Measurements from ENCODE around the gene P2RY6. TPM values are rescaled to one million over a fixed set of nuclear protein-coding genes. Genes with fewer than 3 reads are reported as not detected.

P2RY6 gene
- polyA plus RNA-seq, 1 donor (not counting 4 experiments of a cell fraction or from before 2014, with no cell fraction given) = 0.04 TPM

- Histone ChIP-seq H4K20me1 (ENCODE audit: control insufficient read depth, extremely low read depth, insufficient read depth, low read length) (peaks cover 2% of the 10 kb centered on the region), H3K79me2 (ENCODE audit: control insufficient read depth, insufficient read depth, low read length) (no peaks in the 10 kb centered on the region), H3K9me3 (ENCODE audit: control insufficient read depth, low read depth, low read length) (no peaks in the 10 kb centered on the region), H3K9me1 (ENCODE audit: control insufficient read depth, extremely low read depth, insufficient read depth, low read length) (no peaks in the 10 kb centered on the region), H2AFZ (ENCODE audit: control insufficient read depth, low read length) (no peak overlapping the region), H3K4me2 (ENCODE audit: control insufficient read depth, extremely low read depth, insufficient read depth, low read depth, low read length) (no peak overlapping the region), H3K27ac (ENCODE audit: control insufficient read depth, insufficient read depth, low read length) (no peak overlapping the region), H3K4me1 (ENCODE audit: control insufficient read depth, extremely low read depth, insufficient read depth, low read length) (peaks cover 6% of the 10 kb centered on the region), H3K27me3 (ENCODE audit: control insufficient read depth, extremely low read depth, insufficient read depth, low read length) (no peaks in the 10 kb centered on the region), H3K36me3 (ENCODE audit: control insufficient read depth in 2 of 2, extremely low read depth in 1 of 2, insufficient read depth in 2 of 2, low read length in 2 of 2) (no peaks in the 10 kb centered on the region), H3K9ac (ENCODE audit: control insufficient read depth, extremely low read depth, insufficient read depth, low read length) (no peak overlapping the region), H3K4me3 (ENCODE audit: control insufficient read depth in 2 of 3, extremely low read depth in 1 of 3, insufficient read depth in 2 of 3, low read depth in 1 of 3, low read length in 3 of 3) (no peak overlapping the region)
- FAIRE-seq = no peak
- dilution Hi-C loops (cut with MboI; ENCODE audit: extremely low pct_ligation_motif_present, low sequenced_read_pairs) = no loop called here
- DNase-seq (ENCODE audit: low read depth, low spot score) = no peak
- no peak for TF ChIP-seq EZH2 (IDR thresholded peaks at IDR 0.05; ENCODE audit: low read length)
- TF ChIP-seq, protein P1, sequence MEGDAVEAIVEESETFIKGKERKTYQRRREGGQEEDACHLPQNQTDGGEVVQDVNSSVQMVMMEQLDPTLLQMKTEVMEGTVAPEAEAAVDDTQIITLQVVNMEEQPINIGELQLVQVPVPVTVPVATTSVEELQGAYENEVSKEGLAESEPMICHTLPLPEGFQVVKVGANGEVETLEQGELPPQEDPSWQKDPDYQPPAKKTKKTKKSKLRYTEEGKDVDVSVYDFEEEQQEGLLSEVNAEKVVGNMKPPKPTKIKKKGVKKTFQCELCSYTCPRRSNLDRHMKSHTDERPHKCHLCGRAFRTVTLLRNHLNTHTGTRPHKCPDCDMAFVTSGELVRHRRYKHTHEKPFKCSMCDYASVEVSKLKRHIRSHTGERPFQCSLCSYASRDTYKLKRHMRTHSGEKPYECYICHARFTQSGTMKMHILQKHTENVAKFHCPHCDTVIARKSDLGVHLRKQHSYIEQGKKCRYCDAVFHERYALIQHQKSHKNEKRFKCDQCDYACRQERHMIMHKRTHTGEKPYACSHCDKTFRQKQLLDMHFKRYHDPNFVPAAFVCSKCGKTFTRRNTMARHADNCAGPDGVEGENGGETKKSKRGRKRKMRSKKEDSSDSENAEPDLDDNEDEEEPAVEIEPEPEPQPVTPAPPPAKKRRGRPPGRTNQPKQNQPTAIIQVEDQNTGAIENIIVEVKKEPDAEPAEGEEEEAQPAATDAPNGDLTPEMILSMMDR (optimal IDR thresholded peaks at IDR 0.05 in 1 of 3, IDR thresholded peaks at IDR 0.05 in 1 of 3, conservative IDR thresholded peaks at IDR 0.05 in 1 of 3; ENCODE audit: extremely low read depth in 1 of 3, insufficient read depth in 2 of 3, low read length in 3 of 3) = no peak
Measured at GRCh38 chr11:73323464-73323863, 51.3 kb downstream of the P2RY6 start.

DNA sequence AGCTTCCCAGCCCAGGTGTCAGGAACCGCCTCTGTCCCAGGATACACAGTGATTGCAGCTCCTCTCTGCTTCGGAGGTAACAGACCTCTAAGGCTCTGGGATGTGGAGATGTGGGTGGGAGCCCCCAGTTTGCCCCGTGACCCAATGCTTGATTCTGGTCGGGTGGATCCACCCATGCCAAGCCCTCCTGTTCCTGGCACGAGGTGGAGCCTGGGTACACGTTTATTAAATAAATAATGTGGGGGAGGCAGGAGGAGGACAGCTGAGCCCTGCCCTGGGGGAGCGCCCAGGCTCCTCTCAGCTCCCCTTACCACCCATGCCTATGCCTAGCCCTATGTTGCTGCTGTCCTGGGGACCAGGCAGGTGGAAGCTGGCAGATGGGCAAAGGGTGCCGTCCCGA, 52.0 kb downstream of the P2RY6 start:
- H3K27me3 ChIP-seq (ENCODE audit: control insufficient read depth, extremely low read depth, insufficient read depth, low read length) = no peaks in the 10 kb centered on the region
- peaks cover 2% of the 10 kb centered on the region for H4K20me1 ChIP-seq (ENCODE audit: control insufficient read depth, extremely low read depth, insufficient read depth, low read length)
- dilution Hi-C loops (cut with MboI; ENCODE audit: extremely low pct_ligation_motif_present, low sequenced_read_pairs) = no loop called here
- no peaks in the 10 kb centered on the region for H3K79me2 ChIP-seq (ENCODE audit: control insufficient read depth, insufficient read depth, low read length)
- no peak for TF ChIP-seq EZH2 (IDR thresholded peaks at IDR 0.05; ENCODE audit: low read length)
- TF ChIP-seq, protein P1 (optimal IDR thresholded peaks at IDR 0.05 in 1 of 3, IDR thresholded peaks at IDR 0.05 in 1 of 3, conservative IDR thresholded peaks at IDR 0.05 in 1 of 3; ENCODE audit: extremely low read depth in 1 of 3, insufficient read depth in 2 of 3, low read length in 3 of 3) = no peak
- no peak overlapping the region for H3K4me3 ChIP-seq (ENCODE audit: control insufficient read depth in 2 of 3, extremely low read depth in 1 of 3, insufficient read depth in 2 of 3, low read depth in 1 of 3, low read length in 3 of 3)
- FAIRE-seq (no peak), DNase-seq (ENCODE audit: low read depth, low spot score) (no peak)
- H3K9ac ChIP-seq (ENCODE audit: control insufficient read depth, extremely low read depth, insufficient read depth, low read length) = no peak overlapping the region
- no peak overlapping the region for H2AFZ ChIP-seq (ENCODE audit: control insufficient read depth, low read length)
- H3K9me3 ChIP-seq (ENCODE audit: control insufficient read depth, low read depth, low read length) = no peaks in the 10 kb centered on the region
- H3K27ac ChIP-seq (ENCODE audit: control insufficient read depth, insufficient read depth, low read length) = no peak overlapping the region
- peaks cover 6% of the 10 kb centered on the region for H3K4me1 ChIP-seq (ENCODE audit: control insufficient read depth, extremely low read depth, insufficient read depth, low read length)
- no peaks in the 10 kb centered on the region for H3K36me3 ChIP-seq (ENCODE audit: control insufficient read depth in 2 of 2, extremely low read depth in 1 of 2, insufficient read depth in 2 of 2, low read length in 2 of 2)
- no peaks in the 10 kb centered on the region for H3K9me1 ChIP-seq (ENCODE audit: control insufficient read depth, extremely low read depth, insufficient read depth, low read length)
- no peak overlapping the region for H3K4me2 ChIP-seq (ENCODE audit: control insufficient read depth, extremely low read depth, insufficient read depth, low read depth, low read length)

Measured in keratinocyte (primary cell).